Mesendoderm (in vitro differentiated cells): Measurements from ENCODE around the gene CHRNA3.

ENCODE experiments used
- DNase-seq: peaks from one replicate; pipeline ENCODE4 v3.0.0; 2013
- H2AK5ac ChIP-seq: 2 replicates; pipeline ENCODE4 v1.6.1; 2013; ENCODE audit warnings: low read length, inconsistent platforms
- H2BK120ac ChIP-seq: 2 replicates; pipeline ENCODE4 v1.6.1; 2013; ENCODE audit warnings: low read depth, mild to moderate bottlenecking, low read length, moderate library complexity, mixed read lengths
- H2BK15ac ChIP-seq: replicated peaks from 2 replicates; pipeline ENCODE4 v1.6.1; 2013; ENCODE audit warnings: low read depth, mild to moderate bottlenecking, moderate library complexity
- H2BK5ac ChIP-seq: 2 replicates; pipeline ENCODE4 v1.6.1; 2013; ENCODE audit warnings: low read length, inconsistent platforms
- H3K18ac ChIP-seq: 2 replicates; pipeline ENCODE4 v1.6.1; 2013; ENCODE audit warnings: mild to moderate bottlenecking, low read length, mixed read lengths
- H3K23ac ChIP-seq: one replicate; pipeline ENCODE4 v1.6.1; 2013; ENCODE audit warnings: low read length
- H3K27ac ChIP-seq: 2 replicates; pipeline ENCODE4 v1.5.1; 2013; ENCODE audit warnings: low read depth, mild to moderate bottlenecking, inconsistent platforms, low read length, moderate library complexity
- H3K27me3 ChIP-seq: 2 replicates; pipeline ENCODE4 v1.6.1; 2013; ENCODE audit warnings: low read length, control low read depth, mild to moderate bottlenecking, inconsistent platforms; ENCODE audit not compliant: insufficient read depth, poor library complexity
- H3K36me3 ChIP-seq: 2 replicates; pipeline ENCODE4 v1.6.1; 2013; ENCODE audit warnings: low read length, inconsistent platforms; ENCODE audit not compliant: control insufficient read depth, insufficient read depth
- H3K4ac ChIP-seq: one replicate; pipeline ENCODE4 v1.6.1; 2013; ENCODE audit warnings: low read depth, mild to moderate bottlenecking, low read length, moderate library complexity
- H3K4me1 ChIP-seq: 2 replicates; pipeline ENCODE4 v1.6.1; 2013; ENCODE audit warnings: low read depth, low read length, inconsistent platforms; ENCODE audit not compliant: control insufficient read depth
- H3K4me2 ChIP-seq: 2 replicates; pipeline ENCODE4 v1.6.1; 2013; ENCODE audit warnings: low read length
- H3K4me3 ChIP-seq: 2 replicates; pipeline ENCODE4 v1.5.1; 2013; ENCODE audit warnings: mild to moderate bottlenecking, low read length
- H3K56ac ChIP-seq: one replicate; pipeline ENCODE4 v1.6.1; 2013; ENCODE audit warnings: low read length
- H3K79me1 ChIP-seq: 2 replicates; pipeline ENCODE4 v1.6.1; 2013; ENCODE audit warnings: low read length, inconsistent platforms
- H3K79me2 ChIP-seq: 2 replicates; pipeline ENCODE4 v1.6.1; 2013; ENCODE audit warnings: mild to moderate bottlenecking, low read length; ENCODE audit not compliant: control insufficient read depth, insufficient read depth
- H3K9ac ChIP-seq: 2 replicates; pipeline ENCODE4 v1.6.1; 2013; ENCODE audit warnings: low read length, inconsistent platforms
- H4K5ac ChIP-seq: one replicate; pipeline ENCODE4 v1.6.1; 2013; ENCODE audit warnings: low read length
- H4K8ac ChIP-seq: one replicate; pipeline ENCODE4 v1.6.1; 2013; ENCODE audit warnings: low read depth, mild to moderate bottlenecking, control low read depth, low read length, moderate library complexity
- WGBS: extraction: QIAGEN DNeasy Blood & Tissue Kit; methylation state at CpG from one replicate; pipeline ENCODE4 v1.1.7; 2013; ENCODE audit warnings: low lambda C conversion rate, missing lambda C conversion rate; ENCODE audit not compliant: insufficient coverage; ENCODE audit errors: extremely low coverage; 5-methylcytosine and 5-hydroxymethylcytosine counted together

Gene CHRNA3

DNA sequence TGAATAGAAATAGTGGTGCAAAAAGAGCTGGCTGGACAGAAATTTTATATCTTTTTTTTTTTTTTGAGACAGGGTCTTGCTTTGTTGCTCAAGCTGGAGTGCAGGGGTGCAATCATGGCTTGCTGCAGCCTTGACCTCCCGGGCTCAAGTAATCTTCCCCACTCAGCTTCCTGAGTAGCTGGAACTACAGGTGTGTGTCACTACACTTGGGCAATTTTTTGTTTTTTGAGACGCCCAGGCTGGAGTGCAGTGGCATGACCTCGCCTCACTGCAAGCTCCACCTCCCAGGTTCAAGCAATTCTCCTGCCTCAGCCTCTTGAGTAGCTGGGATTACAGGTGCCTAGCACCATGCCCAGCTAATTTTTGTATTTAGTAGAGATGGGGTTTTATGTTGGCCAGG lies 22.4 kb downstream of the CHRNA3 start:
- no peak for DNase-seq
- Histone ChIP-seq H3K4me2 (no peak overlapping the region), H3K56ac (no peak overlapping the region), H3K79me2 (no peaks in the 10 kb centered on the region), H2BK5ac (no peak overlapping the region), H3K4me1 (no peaks in the 10 kb centered on the region), H3K23ac (no peak overlapping the region), H3K18ac (no peak overlapping the region), H3K9ac (no peak overlapping the region), H3K27me3 (no peaks in the 10 kb centered on the region), H3K4ac (no peak overlapping the region), H4K8ac (no peak overlapping the region), H4K5ac (no peak overlapping the region), H3K4me3 (no peak overlapping the region), H3K27ac (no peak overlapping the region), H3K36me3 (no peaks in the 10 kb centered on the region), H2BK120ac (no peak overlapping the region), H2BK15ac (no peak overlapping the region), H2AK5ac (no peak overlapping the region), H3K79me1 (no peaks in the 10 kb centered on the region)
- no CpG with 5 or more reads among the region's 3 CpGs for WGBS

DNA sequence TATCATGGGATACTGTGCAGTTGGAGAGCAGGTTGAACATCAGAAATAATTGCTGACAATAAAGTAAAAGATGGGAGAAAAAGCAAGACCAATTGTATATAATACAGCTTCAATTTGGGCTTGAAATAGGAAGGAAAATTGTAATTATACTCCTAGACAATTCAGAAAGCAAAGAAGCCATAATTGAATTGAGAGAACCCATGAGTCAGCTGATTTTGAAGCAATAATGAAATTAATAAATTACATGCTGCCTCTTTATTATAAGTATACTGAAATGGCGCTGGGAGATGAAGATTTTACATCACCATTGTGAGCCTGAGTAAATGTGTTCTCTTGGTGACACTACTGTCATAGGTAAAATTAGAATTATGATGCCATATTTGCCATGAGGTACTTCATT lies 23.2 kb downstream of the CHRNA3 start:
- no peak overlapping the region for H3K4me3 ChIP-seq
- no peaks in the 10 kb centered on the region for H3K27me3 ChIP-seq
- no peak overlapping the region for H3K18ac ChIP-seq
- H2BK120ac ChIP-seq = no peak overlapping the region
- H3K56ac ChIP-seq = no peak overlapping the region
- WGBS = no CpG with 5 or more reads among the region's 1 CpG
- no peak overlapping the region for H3K9ac ChIP-seq
- H3K4ac ChIP-seq = no peak overlapping the region
- H2AK5ac ChIP-seq = no peak overlapping the region
- H3K79me2 ChIP-seq = no peaks in the 10 kb centered on the region
- no peak overlapping the region for H4K5ac ChIP-seq
- H4K8ac ChIP-seq = no peak overlapping the region
- no peaks in the 10 kb centered on the region for H3K4me1 ChIP-seq
- no peak overlapping the region for H3K4me2 ChIP-seq
- no peak overlapping the region for H3K27ac ChIP-seq
- H3K36me3 ChIP-seq = no peaks in the 10 kb centered on the region
- no peak overlapping the region for H2BK5ac ChIP-seq
- no peak for DNase-seq
- H2BK15ac ChIP-seq = no peak overlapping the region
- no peak overlapping the region for H3K23ac ChIP-seq
- H3K79me1 ChIP-seq = no peaks in the 10 kb centered on the region

DNA sequence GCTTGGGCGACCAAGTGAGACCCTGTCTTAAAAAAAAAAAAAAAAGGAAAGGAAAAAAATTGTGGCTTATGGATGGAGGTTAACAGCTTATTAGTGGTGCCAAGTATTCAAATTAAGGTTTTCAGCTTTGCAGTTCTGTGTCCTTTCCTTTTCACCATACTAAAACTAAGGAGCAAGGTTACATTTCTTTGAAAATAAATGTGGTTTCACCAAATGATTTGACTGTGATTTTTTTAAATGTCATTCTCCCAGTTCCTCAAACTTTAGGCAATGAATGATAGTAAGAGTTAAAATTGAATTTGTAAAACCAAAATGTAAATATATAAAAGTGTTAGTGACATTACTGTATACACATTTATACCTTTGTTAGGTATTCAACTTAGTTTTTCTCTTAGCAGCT lies 45.9 kb downstream of the CHRNA3 start:
- H2BK5ac ChIP-seq = no peak overlapping the region
- H3K23ac ChIP-seq = no peak overlapping the region
- H3K27ac ChIP-seq = no peak overlapping the region
- H2BK15ac ChIP-seq = no peak overlapping the region
- no peak overlapping the region for H3K4me3 ChIP-seq
- no peak overlapping the region for H4K8ac ChIP-seq
- H2BK120ac ChIP-seq = no peak overlapping the region
- no peak overlapping the region for H3K9ac ChIP-seq
- DNase-seq = no peak
- no peaks in the 10 kb centered on the region for H3K79me1 ChIP-seq
- no peaks in the 10 kb centered on the region for H3K27me3 ChIP-seq
- H3K56ac ChIP-seq = no peak overlapping the region
- no peak overlapping the region for H4K5ac ChIP-seq
- no peak overlapping the region for H3K18ac ChIP-seq
- H3K79me2 ChIP-seq = no peaks in the 10 kb centered on the region
- no peak overlapping the region for H2AK5ac ChIP-seq
- no CpG with 5 or more reads among the region's 1 CpG for WGBS
- no peak overlapping the region for H3K4ac ChIP-seq
- no peaks in the 10 kb centered on the region for H3K4me1 ChIP-seq
- H3K36me3 ChIP-seq = no peaks in the 10 kb centered on the region
- H3K4me2 ChIP-seq = no peak overlapping the region

DNA sequence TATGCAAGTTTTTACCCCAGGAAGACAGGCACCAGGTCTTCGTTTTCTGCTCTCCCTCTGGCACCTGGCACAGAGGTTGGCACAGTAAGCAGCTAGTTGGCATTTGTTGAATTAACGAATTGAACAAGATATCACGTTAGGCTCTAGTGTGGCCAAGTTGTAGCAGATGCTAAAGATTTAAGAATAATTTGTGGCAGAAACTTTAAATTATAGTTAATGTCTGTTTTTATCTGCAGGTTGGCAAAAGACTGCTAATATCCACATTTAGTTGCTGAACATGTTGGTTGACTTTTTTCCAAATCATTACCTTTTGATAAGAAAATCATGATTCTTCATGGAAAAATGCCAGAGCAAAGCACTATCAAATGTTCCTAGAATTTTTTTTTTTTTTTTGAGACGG lies 47.4 kb downstream of the CHRNA3 start:
- no peak overlapping the region for H3K4ac ChIP-seq
- DNase-seq = no peak
- H3K18ac ChIP-seq = no peak overlapping the region
- no peaks in the 10 kb centered on the region for H3K79me2 ChIP-seq
- H2BK120ac ChIP-seq = no peak overlapping the region
- no peak overlapping the region for H4K5ac ChIP-seq
- H2BK5ac ChIP-seq = no peak overlapping the region
- no peak overlapping the region for H4K8ac ChIP-seq
- H3K27me3 ChIP-seq = no peaks in the 10 kb centered on the region
- H2AK5ac ChIP-seq = no peak overlapping the region
- WGBS = no CpG with 5 or more reads among the region's 4 CpGs
- H3K56ac ChIP-seq = no peak overlapping the region
- no peak overlapping the region for H3K4me3 ChIP-seq
- no peak overlapping the region for H3K27ac ChIP-seq
- no peak overlapping the region for H3K9ac ChIP-seq
- H3K23ac ChIP-seq = no peak overlapping the region
- H3K4me1 ChIP-seq = no peaks in the 10 kb centered on the region
- no peaks in the 10 kb centered on the region for H3K36me3 ChIP-seq
- no peaks in the 10 kb centered on the region for H3K79me1 ChIP-seq
- no peak overlapping the region for H2BK15ac ChIP-seq
- H3K4me2 ChIP-seq = no peak overlapping the region

DNA sequence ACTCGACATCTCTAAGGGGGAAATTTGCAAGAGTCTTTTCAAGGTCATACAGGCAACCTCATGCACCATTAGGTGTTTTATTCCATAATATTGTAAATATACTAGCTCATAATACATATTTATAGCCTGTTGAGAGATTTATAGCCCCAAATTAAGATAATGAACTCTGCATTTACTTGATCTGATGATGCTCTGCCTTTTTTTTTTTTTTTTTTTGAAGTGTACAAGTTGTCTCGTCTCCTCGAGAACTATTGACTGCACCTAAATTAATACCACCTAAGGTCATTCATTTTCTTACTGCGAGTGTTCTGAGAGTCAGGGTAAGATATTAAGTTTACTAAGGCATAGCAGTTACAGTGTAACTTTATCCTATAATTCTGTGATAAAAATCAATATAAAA lies 49.4 kb downstream of the CHRNA3 start:
- no peak for DNase-seq
- Histone ChIP-seq H3K4me3 (no peak overlapping the region), H2BK15ac (no peak overlapping the region), H3K27ac (no peak overlapping the region), H3K79me2 (no peaks in the 10 kb centered on the region), H3K56ac (no peak overlapping the region), H2BK120ac (no peak overlapping the region), H3K36me3 (no peaks in the 10 kb centered on the region), H3K18ac (no peak overlapping the region), H2AK5ac (no peak overlapping the region), H3K27me3 (no peaks in the 10 kb centered on the region), H3K4me1 (no peaks in the 10 kb centered on the region), H4K5ac (no peak overlapping the region), H2BK5ac (no peak overlapping the region), H3K79me1 (no peaks in the 10 kb centered on the region), H3K23ac (no peak overlapping the region), H3K4ac (no peak overlapping the region), H3K4me2 (no peak overlapping the region), H4K8ac (no peak overlapping the region), H3K9ac (no peak overlapping the region)
- no CpG with 5 or more reads among the region's 4 CpGs for WGBS

DNA sequence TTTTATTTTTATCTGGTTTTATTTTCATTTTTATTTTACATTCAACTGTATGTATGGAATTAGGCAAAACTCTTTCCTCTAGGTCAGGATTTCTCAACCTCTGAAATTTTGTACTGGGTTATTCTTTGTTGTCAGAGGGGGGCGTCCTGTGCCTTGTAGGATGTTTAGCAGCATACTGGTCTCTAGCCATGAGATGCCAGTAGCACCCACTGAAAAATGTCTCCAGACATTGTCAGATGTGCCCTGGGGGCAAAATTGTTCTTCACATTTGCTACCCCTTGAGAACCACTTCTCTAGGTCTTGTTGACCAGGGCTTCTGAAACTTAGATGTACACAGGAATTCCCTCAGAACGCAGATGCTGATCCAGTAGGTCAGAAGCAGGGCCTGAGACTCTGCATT lies 50.1 kb downstream of the CHRNA3 start:
- Histone ChIP-seq H3K4me1 (no peaks in the 10 kb centered on the region), H3K36me3 (no peaks in the 10 kb centered on the region), H3K79me1 (no peaks in the 10 kb centered on the region), H2AK5ac (no peak overlapping the region), H3K56ac (no peak overlapping the region), H3K4me2 (no peak overlapping the region), H3K27me3 (no peaks in the 10 kb centered on the region), H3K23ac (no peak overlapping the region), H3K27ac (no peak overlapping the region), H2BK5ac (no peak overlapping the region), H3K4ac (no peak overlapping the region), H3K9ac (no peak overlapping the region), H4K8ac (no peak overlapping the region), H2BK120ac (no peak overlapping the region), H2BK15ac (no peak overlapping the region), H3K18ac (no peak overlapping the region), H3K79me2 (no peaks in the 10 kb centered on the region), H4K5ac (no peak overlapping the region), H3K4me3 (no peak overlapping the region)
- peak; percentile 50 for DNase-seq
- no CpG with 5 or more reads among the region's 2 CpGs for WGBS
